Epidermal melanocyte (primary cell): ENCODE data around the gene F10.

ENCODE experiments used
- DNase-seq: peaks from one replicate; pipeline ENCODE4 v3.0.0; 2011; ENCODE audit warnings: low spot score; ENCODE audit not compliant: insufficient read length

Gene F10

GRCh38 chr13:113115363-113116205 is 7.0 kb upstream of the F10 start:
- no peak for DNase-seq

DNA sequence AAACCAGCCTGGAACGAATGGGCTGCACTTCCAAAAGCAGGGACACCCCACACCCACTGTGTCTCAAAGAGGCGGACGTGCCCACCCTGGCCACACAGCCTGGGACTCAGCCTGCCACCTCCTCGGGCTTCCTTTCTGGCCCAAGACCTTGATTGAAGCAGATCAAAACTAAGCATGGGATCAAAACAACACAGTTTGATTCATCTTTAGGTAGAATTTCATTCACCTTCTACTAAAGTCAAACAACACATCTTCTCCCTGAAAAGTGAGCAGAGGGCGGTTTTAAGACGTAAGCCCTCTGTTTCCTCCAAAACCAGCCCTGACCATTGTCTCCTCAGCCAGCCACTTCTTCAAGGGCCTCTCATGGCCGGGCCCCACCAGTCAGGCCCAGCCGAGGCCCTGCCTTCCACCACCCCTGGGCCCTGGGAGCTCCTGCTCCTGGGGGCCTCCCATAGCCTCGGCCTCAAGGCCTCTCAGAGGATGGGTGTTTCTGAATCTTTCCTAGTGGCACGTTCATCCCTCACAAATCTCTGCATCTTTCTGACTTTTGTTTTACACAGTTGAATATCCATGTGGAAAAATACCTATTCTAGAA is 6.3 kb upstream of the F10 start:
- no peak for DNase-seq

GRCh38 chr13:113116871-113117271 is 5.7 kb upstream of the F10 start:
- no peak for DNase-seq

DNA sequence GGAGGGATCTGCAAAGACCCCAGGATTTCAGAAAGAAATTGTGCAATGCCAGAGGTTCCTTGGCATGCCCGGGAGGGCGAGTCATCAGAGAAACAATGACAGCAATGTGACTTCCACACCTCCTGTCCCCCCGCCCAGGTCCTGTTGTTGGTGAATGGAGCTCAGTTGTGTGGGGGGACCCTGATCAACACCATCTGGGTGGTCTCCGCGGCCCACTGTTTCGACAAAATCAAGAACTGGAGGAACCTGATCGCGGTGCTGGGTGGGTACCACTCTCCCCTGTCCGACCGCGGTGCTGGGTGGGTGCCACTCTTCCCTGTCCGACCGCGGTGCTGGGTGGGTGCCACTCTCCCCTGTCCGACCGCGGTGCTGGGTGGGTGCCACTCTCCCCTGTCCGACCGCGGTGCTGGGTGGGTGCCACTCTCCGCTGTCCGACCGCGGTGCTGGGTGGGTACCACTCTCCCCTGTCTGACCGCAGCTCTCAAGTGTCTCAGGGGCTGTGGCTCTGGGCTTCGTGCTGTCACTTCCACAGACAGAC is 5.2 kb upstream of the F10 start:
- no peak for DNase-seq

DNA sequence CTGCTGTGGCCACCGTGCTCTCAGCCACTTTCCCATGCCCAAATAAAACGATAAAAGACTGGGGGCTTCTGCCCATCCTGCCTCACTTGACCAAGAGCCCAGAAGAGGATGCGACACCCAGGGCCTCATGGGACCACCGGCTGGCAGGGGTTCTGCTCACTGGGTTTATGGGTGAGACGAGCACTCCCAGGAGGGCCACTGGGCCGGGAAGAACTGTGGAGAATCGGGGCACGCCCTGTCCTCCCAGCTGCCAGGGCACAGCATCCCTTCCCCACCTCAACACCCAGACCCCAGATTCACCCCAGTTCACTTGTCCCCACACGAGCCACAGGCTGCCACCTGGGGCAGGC is 4.7 kb upstream of the F10 start:
- no peak for DNase-seq

GRCh38 chr13:113118261-113119021 is 4.2 kb upstream of the F10 start:
- DNase-seq, result no peak

- DNase-seq, result no peak
These were observed 3.3 kb upstream of the F10 start for GRCh38 chr13:113119166-113119821.

GRCh38 chr13:113119822-113120189 is 2.8 kb upstream of the F10 start:
- DNase-seq, result no peak

GRCh38 chr13:113120300-113121182 is 2.1 kb upstream of the F10 start:
- DNase-seq, result no peak

GRCh38 chr13:113121183-113121927 is 1.2 kb upstream of the F10 start:
- no peak for DNase-seq

- DNase-seq, result no peak
These were observed 599 bp upstream of the F10 start for GRCh38 chr13:113121928-113122471.

GRCh38 chr13:113123226-113124201 is 915 bp downstream of the F10 start:
- DNase-seq, result no peak

- no peak for DNase-seq
These were observed 1.8 kb downstream of the F10 start for GRCh38 chr13:113124211-113124970.

DNA sequence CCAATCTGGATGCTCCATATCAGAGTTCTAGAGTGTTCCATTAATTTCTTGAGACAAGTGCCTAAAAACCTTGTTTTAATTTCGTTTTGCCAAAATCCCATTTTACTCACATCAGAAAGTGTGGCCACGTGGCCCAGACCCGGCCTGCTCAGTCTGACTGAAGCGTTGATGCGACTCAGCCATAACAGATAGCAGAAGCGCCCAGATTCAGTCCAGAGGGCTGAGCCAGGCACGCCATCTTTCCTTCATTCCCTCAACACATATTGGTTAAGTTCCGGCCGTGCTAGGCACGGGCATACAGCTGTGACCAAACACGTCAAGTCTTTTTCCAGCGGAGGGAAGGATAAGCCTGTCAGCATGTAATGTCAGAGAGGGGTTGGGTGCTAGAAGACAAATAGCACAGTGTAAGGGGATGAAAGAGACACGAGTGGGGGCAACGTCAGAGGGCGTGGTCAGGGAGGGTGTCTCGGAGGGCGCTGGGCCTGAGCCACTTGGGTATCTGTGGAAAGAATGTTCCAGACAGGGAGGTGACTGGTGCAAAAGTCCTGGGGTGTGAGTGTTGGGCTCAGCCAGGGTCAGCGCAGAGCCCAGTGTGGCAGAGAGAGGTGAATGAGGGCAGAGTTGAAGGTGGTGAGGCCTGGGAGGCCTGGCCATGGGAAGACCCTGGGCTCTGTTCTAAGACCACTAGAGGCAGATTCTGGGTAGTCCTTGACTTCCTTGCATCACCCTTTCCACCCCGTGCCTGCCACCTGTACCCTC is 3.1 kb downstream of the F10 start:
- DNase-seq, result no peak

- no peak for DNase-seq
These were observed 3.9 kb downstream of the F10 start for GRCh38 chr13:113126265-113127150.

- no peak for DNase-seq
These were observed 6.9 kb downstream of the F10 start for GRCh38 chr13:113129480-113129879.
